HG03520 (cell line): ENCODE results near the gene ALOX12B.
"Not testable (repeated sequence)": the region's sequence is repeated elsewhere in the genome, so short reads cannot be mapped to it uniquely, and the experiment has no call there.

Experiments
- ATAC-seq: cut with Tn5 transposase; IDR thresholded peaks from one replicate; pipeline ENCODE4 v1.9.1; 2021; ENCODE audit warnings: mild to moderate bottlenecking, moderate library complexity; ENCODE audit not compliant: unreplicated experiment

Gene ALOX12B

GRCh38 chr17:8119581-8120519 is 32.3 kb upstream of the ALOX12B start:
- no peak for ATAC-seq

DNA sequence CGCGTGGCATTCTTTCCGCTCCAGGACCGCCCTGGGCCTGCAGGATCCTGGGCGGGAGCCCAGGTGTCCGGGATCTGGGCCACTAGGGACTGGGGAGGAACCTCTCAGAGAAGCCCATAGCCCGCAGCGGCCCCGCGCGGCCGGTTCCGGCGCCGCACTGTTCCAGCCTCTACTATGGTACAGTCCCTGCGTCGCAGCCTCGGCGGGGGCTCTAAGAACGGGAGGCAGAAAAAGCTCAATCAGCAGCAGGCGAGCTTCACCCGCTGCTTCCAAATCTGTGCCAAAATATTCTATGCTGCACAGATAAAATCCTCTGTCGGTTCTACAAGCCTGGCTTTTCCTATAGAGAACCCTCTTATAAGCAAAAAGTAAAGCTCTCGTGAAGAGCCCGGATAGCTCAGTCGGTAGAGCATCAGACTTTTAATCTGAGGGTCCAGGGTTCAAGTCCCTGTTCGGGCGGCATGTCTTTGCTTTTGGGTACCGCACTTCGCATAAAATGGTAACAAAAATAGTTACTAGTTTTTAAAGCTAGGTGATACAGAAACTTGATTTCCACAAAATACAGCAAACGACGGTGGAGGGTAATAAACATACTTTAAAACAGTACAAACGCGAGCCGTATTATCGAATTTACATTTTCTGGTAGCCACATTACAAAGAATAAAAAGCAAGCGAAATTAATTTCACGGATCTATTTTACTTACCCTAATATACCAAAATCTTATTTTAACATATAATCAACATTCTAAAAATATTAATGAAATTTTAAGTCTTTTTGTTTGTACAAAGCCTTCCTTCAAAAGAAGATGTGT is 31.5 kb upstream of the ALOX12B start:
- peak; percentile 34 for ATAC-seq

GRCh38 chr17:8117980-8118768 is 30.7 kb upstream of the ALOX12B start, which contains the start of gene ALOXE3:
ALOXE3 (minus strand) TSS chr17:8118514; CDS start chr17:8117990, 524 bp downstream.
- no peak for ATAC-seq

DNA sequence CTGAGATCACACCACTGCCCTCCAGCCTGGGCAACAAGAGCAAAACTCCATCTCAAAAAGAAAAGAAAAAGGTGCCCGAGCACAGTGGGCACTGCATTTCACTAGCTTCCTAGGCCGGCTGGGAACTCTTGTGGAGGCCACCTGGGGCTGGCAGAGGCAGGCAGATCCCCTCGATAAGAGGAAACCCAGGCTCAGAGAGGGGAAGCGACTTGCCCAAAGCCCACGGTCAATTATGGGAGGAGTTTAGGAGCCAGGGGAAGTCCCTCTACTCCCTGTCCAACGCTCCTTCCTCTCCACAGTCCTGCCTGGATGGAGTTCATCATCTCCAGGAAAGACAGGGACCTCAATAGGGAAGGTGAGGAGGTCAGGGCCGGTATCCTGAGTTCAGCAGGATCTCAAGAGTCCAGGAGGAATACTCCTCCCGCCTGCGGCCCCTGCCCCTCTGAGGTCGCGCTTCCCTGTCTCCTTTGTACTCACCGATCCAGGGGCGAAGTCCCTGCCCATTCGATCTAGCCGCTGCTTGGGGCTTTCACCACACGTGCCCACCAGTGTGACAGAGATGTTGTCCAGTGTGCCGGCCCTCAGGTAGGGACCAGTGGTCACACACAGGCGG is 30.0 kb upstream of the ALOX12B start:
- no peak for ATAC-seq

GRCh38 chr17:8116776-8117175 is 29.3 kb upstream of the ALOX12B start:
- ATAC-seq, result no peak

GRCh38 chr17:8110907-8111306 is 23.4 kb upstream of the ALOX12B start:
- ATAC-seq, result no peak

- no peak for ATAC-seq
These were observed 22.9 kb upstream of the ALOX12B start for GRCh38 chr17:8110456-8110804.

DNA sequence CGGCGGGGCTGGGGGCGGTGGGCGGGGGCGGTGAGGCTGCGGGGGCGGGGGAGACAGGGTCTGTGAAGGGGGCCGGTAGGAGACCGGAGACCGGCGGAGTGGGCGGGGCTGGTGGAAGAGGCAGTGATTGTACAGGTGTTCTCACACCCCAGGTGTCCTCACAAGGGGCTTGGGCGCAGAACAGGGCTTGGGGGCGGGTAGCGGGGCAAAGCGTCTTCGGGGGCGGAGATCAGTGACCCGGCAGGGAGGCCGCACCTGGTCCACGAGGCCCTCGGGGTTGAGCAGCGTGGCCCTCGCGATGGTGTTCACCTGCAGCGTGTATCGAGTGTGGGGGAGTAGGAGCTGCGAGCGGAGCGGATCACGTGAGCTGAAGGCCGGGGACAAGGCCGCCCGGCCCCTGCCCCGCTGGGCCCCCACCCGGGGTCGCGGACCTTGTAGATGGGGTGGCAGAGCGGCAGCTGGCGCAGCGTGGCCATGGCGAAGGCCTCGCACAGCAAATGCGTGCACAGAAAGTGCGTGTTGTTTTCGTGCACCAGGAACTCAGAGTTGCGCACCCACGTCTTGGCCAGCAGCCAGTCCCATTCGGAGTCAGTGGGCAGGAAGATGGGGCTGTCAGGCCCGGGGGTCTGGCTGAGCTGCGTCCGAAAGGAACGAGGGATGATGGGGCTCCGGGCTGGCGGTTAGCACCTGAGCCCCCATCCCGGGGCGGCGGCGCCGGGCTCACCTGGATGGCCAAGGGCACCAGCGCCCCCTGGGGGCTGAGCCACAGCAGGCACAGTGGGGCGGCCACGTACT is 22.3 kb upstream of the ALOX12B start:
- no peak for ATAC-seq

DNA sequence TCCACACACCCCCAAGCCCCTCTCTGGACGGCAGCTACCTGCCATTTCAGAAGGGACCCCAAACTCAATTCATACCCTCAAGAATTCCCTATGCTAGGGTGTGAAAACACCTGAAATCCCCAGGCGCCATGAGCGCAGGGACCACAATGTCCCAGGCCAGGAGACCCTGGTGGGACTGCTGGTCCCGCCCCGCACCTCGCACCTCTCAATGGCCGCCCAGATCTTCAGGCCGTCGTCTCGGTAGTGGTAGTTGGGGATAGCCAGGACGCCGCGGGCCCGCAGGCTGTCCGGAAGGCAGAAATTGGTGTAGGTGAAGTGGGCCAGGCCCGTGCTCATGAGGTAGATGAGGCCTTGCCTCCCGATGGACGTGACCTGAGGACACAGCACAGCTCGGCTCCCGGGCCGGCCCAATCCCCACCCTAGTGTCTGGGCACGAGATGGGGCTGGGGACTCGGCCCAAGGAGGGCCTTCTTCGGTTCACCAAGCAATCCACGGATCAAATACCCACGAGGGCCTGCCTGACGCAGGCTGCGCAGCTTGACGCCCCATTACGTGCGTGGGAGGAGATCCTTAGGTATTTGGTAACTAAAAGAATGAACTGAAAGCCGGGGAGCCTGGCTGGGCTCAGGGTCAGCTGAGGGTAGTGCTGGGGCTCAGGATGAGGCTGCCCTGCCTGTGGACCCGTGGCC is 21.6 kb upstream of the ALOX12B start:
- ATAC-seq, result no peak

DNA sequence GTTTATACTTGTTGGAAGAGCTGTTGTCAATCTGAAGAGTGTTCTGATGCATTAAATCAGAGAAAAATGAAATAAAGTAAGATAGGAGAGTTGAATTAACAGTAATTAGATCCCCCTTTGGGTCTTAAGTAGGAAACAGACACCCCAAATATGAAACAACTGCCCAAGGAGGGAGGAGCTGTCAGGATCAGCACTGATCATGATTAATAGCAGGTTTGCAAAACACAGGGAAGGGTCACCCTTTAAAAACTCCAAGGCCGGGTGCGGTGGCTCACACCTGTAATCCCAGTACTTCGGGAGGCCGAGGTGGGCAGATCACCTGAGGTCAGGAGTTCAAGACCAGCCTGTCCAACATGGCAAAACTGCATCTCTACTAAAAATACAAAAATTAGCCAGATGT is 19.5 kb upstream of the ALOX12B start:
- not testable (repeated sequence) for ATAC-seq

DNA sequence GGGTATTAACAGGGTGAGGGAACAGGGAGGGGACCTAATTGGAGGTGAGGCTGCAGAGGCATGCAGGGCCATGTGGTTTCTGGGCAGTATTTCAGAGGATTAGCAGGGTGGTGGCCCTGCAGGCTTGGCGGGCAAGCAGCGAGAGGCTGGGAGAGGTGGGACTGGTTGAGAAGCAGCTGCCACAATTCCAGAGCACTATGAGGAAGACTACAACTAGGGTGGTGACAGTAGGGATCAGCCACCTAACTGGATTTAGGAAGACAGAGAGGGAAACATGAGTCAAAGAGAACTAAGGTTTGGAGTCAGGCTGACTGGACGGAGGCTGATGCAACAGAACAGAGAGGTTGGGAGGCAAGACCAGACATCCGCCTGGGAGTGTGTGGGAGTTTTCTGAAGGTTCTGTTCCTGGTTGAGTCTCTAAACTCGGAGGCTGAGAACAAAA is 18.5 kb upstream of the ALOX12B start:
- ATAC-seq, result no peak

- no peak for ATAC-seq
These were observed 17.4 kb upstream of the ALOX12B start for GRCh38 chr17:8104911-8105310.

GRCh38 chr17:8103549-8103948 is 16.0 kb upstream of the ALOX12B start:
- no peak for ATAC-seq

DNA sequence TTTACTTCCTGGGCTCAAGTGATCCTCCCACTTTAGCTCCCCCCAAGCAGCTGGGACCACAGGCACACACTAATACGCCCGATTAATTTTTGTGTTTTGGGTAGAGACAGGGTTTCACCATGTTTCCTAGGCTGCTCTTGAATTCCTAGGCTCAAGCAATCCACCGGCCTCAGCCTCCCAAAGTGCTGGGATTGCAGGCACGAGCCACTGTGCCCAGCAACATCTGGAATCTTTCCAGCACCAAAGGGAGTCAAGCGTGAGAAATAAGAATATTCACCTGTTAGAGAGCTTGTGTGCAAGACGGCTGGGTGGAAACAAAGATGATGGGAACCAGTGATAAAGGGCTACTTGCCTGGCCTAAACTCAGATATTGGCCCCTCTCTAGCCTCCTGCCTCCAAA is 14.2 kb upstream of the ALOX12B start:
- ATAC-seq, result no peak

DNA sequence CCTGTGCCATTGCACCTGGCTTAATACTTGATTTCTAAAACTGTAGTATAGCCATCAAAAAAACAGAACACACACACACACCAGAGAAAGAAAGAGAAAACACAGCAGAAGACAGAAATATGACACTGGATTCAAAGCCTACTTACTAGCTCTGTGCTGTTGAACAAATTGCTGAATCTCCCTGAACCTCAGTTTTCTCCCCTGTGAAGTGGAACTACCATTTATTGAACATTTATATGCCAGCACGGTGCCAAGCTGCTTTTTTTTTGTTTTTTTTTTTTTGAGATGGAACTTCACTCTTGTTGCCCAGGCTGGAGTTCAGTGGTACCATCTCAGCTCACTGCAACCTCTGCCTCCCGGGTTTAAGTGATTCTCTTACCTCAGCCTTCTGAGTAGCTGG is 13.2 kb upstream of the ALOX12B start:
- ATAC-seq, result no peak

- no peak for ATAC-seq
These were observed 12.6 kb upstream of the ALOX12B start for GRCh38 chr17:8100111-8100510.

GRCh38 chr17:8096541-8096940 is 9.0 kb upstream of the ALOX12B start:
- no peak for ATAC-seq

DNA sequence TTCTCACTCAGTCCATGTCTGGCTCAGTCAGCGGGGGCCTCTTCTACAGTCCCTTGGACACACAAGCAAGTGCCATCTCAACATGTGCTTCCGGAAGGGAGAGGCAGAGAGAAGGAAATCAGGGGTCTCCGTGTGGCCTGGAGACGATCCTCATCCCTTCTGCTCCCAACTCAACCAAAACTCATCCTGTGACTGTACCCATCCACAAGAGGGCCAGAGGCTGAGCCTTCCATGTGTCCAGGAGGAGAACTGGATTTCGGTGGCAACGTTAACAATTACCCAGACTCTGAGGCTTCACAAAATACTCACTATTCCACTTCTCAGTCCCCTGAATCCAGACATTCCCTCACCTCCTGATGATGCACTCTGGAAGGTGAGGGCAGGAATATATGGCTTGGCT is 7.8 kb upstream of the ALOX12B start:
- ATAC-seq, result no peak

GRCh38 chr17:8091033-8091687 is 3.6 kb upstream of the ALOX12B start:
- ATAC-seq, result no peak
